Cerebellar nuclear complex (tissue), 1 donor: ENCODE results near the gene SLAMF6.
"Not testable (repeated sequence)": the region's sequence is repeated elsewhere in the genome, so short reads cannot be mapped to it uniquely, and the experiment has no call there.

Source experiments
- DNase-seq, 2 experiments: peaks; one replicate each; lab custom pipeline; 2025; lab: John Stamatoyannopoulos, UW

The SLAMF6 gene

GRCh38 chr1:160504651-160505050 is 18.4 kb downstream of the SLAMF6 start:
- DNase-seq, result no peak

- no peak for DNase-seq
Observed at GRCh38 chr1:160503087-160503486, 20.0 kb downstream of the SLAMF6 start.

GRCh38 chr1:160500321-160500990 is 22.6 kb downstream of the SLAMF6 start:
- no peak for DNase-seq

- no peak for DNase-seq
Observed at GRCh38 chr1:160499631-160500030, 23.4 kb downstream of the SLAMF6 start.

- DNase-seq, result not testable (repeated sequence)
Observed at GRCh38 chr1:160498301-160499065, 24.6 kb downstream of the SLAMF6 start.

GRCh38 chr1:160496334-160496733 is 26.7 kb downstream of the SLAMF6 start:
- no peak for DNase-seq

GRCh38 chr1:160494620-160495019 is 28.4 kb downstream of the SLAMF6 start:
- no peak for DNase-seq

GRCh38 chr1:160492617-160493016 is 30.4 kb downstream of the SLAMF6 start:
- DNase-seq, result no peak

GRCh38 chr1:160491981-160492380 is 31.1 kb downstream of the SLAMF6 start:
- DNase-seq, result no peak

- DNase-seq, result no peak
Observed at GRCh38 chr1:160491017-160491416, 32.0 kb downstream of the SLAMF6 start.

- no peak for DNase-seq
Observed at GRCh38 chr1:160489513-160490261, 33.4 kb downstream of the SLAMF6 start.

- DNase-seq, result no peak
Observed at GRCh38 chr1:160488347-160489058, 34.6 kb downstream of the SLAMF6 start.

GRCh38 chr1:160486453-160486852 is 36.6 kb downstream of the SLAMF6 start:
- DNase-seq, result no peak

GRCh38 chr1:160483505-160484185 is 39.4 kb downstream of the SLAMF6 start:
- DNase-seq, result no peak

GRCh38 chr1:160481979-160482596 is 41.0 kb downstream of the SLAMF6 start:
- DNase-seq, result no peak

GRCh38 chr1:160480781-160481180 is 42.3 kb downstream of the SLAMF6 start:
- DNase-seq, result not testable (repeated sequence)

GRCh38 chr1:160479091-160479490 is 44.0 kb downstream of the SLAMF6 start:
- DNase-seq, result not testable (repeated sequence)

- DNase-seq, result no peak
Observed at GRCh38 chr1:160474392-160475242, 48.4 kb downstream of the SLAMF6 start.

- no peak for DNase-seq
Observed at GRCh38 chr1:160472112-160472511, 50.9 kb downstream of the SLAMF6 start.

- no peak for DNase-seq
Observed at GRCh38 chr1:160471253-160471652, 51.8 kb downstream of the SLAMF6 start.
